GM19452 (cell line): Measurements from ENCODE around the gene SPIB.
"Not testable (repeated sequence)": the region's sequence is repeated elsewhere in the genome, so short reads cannot be mapped to it uniquely, and the experiment has no call there.

Experiments
- ATAC-seq: cut with Tn5 transposase; IDR thresholded peaks from one replicate; pipeline ENCODE4 v1.9.1; 2021; ENCODE audit not compliant: unreplicated experiment

The SPIB gene

DNA sequence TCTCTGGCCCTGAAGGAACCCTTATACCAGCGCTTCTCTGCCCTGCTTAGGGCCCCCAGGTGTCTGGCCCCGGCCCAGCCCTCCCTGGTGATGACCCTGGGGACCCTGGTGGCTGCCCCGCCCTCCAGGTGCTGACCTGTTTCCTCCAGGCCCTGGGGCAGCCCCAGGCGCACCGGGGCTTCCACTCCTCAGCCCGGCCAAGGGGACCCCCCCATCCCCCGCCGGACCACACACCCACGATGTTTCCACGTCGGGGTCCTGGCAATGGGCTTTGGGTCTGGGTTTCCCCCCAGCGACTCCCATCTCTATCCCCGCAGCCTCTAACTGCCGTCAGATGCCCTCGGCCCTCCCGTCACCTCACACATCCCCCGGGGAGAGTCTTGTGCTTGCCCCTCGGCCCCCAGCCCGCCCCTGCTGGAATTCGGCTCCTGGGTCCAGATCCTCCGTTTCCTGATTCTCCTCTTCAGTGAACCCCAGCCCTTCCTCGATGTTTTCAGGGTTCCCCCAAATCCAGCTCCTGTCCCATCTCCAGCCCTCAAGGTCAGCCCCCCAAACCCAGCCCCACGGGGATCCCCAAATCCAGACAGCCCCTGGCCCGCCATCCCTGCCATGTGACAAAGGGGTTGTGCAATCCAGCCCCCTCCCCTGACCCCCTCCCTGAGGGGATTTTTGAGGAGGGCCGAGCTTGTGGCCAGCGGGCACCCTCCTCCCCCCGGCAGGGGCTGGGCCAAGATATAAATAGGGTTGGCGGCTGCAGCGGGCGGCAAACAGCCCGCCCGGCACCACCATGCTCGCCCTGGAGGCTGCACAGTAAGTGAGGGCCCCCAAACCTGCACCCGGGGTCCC, at the start of gene SPIB:
TSS of gene SPIB (plus strand) at position 763 of the 846 bp plus-strand sequence. CDS start at position 788, 25 bp downstream.
- no peak for ATAC-seq

DNA sequence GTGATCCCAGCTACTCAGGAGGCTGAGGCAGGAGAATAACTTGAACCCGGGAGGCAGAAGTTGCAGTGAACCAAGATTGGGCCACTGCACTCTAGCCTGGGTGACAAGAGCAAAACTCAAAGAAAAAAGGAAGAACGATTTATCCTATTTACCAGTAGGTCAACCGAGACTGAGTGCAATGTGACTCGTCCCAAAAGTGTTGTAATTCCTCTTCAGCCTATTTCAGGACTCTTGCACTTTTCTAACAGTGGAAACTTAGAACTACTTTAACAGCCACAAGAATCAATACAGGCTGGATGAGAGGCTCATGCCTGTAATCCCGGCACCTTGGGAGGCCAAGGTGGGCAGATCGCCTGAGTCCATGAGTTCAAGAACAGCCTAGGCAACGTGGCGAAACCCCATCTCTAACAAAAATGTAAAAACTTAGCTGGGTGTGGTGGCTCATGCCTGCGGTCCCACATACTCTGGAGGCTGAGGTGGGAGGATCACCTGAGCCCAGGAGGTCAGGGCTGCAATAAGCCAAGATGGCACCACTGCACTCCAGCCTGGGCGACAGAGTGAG, 46.7 kb upstream of the SPIB start:
- no peak for ATAC-seq

DNA sequence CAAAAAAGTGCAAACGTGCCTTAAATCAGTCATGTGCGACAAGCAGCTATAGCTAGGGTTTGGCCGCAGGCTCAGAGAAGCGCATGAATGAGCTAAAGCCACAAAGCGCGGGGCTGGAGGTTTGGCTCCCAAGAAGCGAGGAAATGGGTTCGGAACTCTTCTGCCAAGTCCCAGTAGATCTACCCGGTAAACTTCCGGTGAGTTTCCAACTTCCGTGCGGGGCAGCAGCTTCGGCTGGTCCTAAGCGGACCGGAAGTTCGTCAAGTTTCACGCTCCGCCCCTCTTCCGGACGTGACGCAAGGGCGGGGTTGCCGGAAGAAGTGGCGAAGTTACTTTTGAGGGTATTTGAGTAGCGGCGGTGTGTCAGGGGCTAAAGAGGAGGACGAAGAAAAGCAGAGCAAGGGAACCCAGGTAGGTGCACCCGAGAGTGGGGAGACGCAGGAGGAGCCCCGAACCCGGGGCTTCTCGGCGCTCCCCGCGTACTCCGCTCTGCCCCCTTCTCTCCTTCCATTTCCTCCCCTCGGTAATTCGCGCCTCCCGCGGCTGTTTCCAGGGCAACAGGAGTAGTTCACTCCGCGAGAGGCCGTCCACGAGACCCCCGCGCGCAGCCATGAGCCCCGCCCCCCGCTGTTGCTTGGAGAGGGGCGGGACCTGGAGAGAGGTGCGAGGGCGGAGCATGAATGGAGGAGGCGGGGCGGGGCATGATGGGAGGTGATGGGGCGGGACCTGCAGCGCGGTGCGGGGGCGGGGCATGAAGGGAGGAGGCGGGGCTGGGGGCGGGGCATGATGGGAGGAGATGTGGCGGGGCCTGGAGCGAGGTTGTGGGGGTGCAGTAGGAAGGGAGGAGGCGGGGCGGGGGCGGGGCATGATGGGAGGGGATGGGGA, 42.3 kb upstream of the SPIB start, which contains the start of gene NR1H2:
TSS of gene NR1H2 (plus strand) at position 292 of the 885 bp plus-strand sequence. CDS start 1,149 bp downstream, outside the sequence.
- ATAC-seq, result peak; percentile 87

DNA sequence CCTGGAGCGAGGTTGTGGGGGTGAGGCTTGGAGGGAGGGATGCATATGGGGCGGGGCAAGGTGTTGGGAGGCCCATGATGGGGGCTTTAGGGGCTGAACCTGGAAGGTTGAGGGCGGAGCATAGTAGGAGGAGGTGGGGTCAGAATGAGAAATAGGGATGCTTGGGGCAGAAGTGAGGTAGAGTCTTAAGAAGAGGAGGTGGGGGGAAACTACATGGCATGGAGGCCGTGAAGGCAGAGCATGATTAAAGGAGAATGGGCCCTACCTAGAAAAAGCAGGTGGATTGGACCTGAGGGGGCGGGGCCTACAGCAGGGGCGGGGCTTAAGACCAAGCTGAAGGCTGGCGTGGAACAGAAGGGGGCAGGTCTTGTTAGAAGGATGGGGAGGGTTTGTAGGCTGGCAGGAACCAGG, 41.7 kb upstream of the SPIB start:
- ATAC-seq, result no peak

DNA sequence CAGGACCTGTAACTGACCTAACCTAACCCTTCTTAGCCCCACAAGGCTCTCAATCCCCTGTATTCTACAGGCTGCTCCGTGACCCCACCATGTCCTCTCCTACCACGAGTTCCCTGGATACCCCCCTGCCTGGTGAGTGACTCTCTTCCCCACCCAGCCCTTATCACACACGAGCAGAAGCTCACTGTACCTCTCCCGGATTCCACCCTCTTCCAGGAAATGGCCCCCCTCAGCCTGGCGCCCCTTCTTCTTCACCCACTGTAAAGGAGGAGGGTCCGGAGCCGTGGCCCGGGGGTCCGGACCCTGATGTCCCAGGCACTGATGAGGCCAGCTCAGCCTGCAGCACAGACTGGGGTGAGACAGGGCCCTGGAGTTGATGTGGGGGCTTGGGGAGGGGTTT, 41.2 kb upstream of the SPIB start:
- no peak for ATAC-seq

DNA sequence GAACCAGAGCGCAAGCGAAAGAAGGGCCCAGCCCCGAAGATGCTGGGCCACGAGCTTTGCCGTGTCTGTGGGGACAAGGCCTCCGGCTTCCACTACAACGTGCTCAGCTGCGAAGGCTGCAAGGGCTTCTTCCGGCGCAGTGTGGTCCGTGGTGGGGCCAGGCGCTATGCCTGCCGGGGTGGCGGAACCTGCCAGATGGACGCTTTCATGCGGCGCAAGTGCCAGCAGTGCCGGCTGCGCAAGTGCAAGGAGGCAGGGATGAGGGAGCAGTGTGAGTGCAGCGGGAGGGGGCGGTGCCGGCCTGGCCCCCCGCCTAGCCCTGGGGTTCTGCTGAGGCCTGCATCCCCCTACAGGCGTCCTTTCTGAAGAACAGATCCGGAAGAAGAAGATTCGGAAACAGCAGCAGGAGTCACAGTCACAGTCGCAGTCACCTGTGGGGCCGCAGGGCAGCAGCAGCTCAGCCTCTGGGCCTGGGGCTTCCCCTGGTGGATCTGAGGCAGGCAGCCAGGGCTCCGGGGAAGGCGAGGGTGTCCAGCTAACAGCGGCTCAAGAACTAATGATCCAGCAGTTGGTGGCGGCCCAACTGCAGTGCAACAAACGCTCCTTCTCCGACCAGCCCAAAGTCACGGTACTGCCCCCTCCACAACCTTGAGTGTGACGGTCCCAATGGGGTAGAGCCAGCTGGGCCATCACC, 40.4 kb upstream of the SPIB start:
- ATAC-seq, result no peak

DNA sequence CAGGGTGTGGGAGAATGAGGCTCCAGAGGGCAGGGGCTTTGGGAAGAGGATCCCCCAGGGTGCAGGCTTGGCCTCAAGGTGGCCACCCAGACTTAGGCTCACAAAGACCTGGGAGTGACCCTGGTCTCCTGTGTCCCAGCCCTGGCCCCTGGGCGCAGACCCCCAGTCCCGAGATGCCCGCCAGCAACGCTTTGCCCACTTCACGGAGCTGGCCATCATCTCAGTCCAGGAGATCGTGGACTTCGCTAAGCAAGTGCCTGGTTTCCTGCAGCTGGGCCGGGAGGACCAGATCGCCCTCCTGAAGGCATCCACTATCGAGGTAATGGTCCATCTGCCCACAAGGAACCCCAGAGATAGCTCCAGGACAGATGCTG, 39.9 kb upstream of the SPIB start:
- no peak for ATAC-seq

DNA sequence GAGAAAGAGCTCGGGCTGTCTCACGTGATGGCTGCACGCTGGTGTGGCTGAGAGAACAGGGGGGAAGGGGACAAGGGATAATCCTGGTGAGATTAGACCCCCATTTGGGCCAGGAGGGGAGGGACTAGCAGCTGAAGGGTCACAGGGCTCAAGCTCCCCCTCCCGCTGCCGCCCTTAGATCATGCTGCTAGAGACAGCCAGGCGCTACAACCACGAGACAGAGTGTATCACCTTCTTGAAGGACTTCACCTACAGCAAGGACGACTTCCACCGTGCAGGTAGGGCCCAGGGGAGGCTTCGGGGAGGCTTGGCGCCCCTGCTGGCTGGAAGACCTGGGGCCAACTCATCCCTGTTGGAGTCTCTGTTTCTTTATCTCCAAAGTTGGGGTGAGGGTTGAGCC, 39.1 kb upstream of the SPIB start:
- ATAC-seq, result no peak

DNA sequence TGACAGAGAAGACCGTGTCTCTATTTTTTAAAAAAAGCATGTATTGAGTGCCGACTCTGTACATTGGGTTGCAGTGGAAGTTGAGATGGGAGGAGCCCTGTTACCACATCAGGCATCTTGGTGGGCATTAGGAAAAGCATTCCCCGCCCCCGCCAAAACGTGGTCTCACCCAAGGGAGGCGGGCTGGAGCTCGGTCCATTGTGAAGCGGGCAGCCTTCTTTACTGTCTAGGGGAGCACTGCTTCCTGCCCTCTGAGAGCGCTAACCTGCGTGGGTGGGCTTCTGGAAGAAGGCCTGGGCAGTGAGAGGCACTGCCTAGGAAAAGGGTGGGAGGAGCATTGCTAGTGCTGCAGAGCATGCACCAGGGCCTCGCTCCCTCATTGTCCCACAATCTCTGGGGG, 38.6 kb upstream of the SPIB start:
- no peak for ATAC-seq

DNA sequence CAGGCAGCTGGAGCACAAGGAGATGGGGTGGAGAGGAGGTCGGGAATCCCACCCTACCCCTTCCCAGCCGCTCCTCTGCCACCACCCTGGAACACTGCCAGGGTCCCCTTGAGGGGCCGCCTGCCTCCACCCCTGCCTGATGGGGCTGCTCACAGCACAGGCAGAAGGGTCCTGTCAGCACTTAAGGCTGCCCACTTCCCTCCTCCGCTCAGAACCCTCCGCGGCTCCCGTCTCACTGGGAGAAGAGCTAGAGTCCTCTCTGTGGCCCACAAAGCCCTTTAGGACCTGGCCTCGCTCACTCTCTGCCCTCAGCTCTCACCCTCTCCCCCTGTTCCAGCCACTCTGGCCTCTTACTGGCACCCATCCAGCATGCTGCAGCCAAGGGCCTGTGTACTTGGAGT, 38.0 kb upstream of the SPIB start:
- ATAC-seq, result no peak

DNA sequence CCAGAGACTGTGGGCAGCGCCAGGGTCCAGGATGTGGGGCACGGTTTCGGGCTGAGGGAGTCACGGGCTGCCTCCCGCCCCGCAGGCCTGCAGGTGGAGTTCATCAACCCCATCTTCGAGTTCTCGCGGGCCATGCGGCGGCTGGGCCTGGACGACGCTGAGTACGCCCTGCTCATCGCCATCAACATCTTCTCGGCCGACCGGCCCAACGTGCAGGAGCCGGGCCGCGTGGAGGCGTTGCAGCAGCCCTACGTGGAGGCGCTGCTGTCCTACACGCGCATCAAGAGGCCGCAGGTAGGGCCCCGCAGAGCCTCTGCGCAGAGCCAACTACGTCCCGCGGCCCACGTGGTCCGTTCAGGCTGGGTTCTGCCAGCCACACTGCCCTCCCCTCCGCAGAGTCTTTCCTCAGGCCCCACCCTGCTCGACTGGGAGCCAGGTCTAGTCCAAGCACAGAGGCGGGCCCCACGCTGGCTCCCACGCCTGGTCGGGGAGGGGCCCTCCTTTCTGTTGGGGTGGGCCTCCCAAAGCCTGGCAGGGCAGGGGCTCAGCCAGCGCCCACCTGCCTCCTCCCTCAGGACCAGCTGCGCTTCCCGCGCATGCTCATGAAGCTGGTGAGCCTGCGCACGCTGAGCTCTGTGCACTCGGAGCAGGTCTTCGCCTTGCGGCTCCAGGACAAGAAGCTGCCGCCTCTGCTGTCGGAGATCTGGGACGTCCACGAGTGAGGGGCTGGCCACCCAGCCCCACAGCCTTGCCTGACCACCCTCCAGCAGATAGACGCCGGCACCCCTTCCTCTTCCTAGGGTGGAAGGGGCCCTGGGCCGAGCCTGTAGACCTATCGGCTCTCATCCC, 36.6 kb upstream of the SPIB start:
- no peak for ATAC-seq

DNA sequence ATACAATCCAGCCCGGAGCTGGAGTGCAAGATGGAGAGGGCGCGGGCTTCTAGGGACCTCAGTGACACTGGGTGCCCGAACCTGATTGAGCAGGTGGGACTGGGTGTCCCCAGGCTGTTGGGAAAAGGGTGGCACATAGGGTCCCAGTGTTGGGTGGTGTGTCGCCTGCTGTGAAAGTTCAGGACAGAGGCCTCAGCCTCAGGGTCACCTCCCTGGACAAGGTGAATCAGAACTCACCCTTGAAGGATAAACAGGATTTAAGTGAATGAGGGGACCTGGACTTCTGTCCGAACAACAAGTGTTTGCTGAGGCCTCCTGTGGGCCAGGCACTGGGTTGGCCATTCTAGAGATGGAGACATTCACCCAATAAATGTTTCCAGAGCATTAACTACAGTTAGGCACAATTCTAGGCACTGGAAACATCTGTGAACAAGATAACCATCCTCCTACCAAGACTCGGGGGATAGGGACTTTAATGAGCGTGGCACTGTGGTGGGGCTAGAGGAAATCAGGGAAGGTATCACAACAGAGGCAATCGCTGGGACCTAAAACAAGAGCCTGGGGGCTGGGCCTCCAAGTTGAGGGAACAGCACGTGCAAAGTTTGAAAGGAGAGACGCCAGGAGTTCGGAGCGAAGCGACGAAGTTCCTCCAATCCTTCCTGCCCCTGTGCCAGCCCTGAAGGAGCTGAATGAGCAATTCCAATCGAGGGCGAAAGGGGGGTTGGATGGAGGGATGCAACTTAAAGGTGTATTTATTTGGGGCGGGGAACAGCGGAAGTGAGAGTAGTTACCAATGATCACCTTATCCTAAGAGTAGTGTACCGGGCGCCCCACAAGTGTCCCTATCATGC, 35.5 kb upstream of the SPIB start:
- ATAC-seq, result peak; percentile 12

DNA sequence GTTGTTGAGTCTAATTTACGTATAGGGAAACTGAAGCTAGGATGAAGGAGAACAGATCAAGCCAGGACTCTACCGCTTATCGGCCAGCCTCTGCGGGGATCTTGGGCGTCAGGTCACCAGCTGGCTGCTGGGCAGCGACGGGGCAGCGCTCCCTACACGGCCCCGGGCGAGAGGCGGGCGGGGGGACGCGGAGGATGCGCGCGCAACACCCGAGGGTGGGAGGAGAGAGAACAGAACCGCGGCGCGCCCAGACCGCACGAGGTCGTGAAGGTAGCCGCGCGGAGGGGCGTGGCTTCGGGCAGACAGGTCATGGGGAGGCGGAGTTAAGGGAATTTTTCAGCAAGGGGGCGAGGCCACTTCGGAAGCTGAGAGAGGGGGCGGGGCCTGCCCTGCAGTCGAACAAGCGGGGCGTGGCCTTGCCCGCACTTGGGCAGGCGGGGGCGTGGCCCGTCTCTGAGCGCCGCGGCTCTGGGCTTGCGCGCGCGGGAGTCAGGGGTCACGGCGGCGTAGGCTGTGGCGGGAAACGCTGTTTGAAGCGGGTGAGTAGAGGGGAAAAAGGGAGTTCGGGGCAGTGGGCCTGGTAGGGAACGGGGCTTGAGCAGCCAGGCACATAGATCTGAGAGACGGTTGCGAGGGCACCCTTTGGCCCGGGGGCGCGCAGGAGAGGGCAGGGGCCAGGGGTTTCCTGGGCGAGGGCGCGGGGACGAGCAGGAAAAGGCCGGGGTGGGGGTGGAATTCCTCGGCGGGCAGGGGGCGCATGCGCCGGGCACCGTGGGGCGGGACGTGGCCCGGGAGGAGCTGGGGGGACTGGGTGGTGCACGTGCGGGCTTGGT, 34.7 kb upstream of the SPIB start, which contains the start of gene POLD1:
TSS of gene POLD1 (plus strand) at position 496 of the 833 bp plus-strand sequence. CDS start 14,505 bp downstream, outside the sequence.
- peak; percentile 79 for ATAC-seq

DNA sequence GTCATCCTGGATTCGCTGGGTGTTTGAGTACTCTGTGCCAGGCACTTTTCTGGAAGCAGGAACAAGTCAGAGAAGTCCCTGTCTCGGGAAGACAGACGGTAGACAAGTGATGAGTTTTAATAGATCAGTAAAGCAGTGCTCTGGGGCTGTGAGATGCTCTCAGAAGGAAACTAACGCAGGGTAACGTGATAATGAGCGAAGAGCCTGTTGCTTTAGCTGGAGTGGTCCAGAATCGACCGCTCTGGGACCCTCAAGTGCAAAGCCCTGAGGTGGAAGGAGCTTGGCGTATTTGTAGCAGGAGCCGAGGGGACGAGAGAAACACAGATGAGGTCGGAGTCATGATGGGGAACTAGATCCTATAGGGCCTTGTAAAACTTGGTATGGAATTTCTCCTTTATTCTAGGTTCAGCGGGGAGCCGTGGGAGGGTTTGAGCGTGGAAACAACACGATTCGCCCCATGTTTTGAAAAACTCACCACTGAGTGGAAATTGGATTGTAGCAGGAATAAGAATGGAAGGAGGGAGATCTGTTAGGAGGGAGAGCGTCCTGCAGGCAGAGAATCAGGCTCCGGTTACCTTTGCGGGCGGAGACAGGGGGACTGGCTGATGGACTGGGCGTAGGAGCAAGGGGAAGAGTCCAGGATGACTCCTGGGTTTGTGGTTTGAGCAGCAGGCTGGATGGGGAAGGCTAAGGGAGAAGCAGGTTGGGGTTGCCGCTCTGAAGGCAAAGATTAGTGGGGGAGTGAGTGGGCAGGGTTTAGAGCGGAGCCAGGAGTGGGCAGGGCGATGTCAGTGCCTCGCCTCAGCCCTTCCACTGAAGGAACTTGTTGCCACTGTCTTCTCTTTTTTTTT, 33.8 kb upstream of the SPIB start:
- no peak for ATAC-seq

DNA sequence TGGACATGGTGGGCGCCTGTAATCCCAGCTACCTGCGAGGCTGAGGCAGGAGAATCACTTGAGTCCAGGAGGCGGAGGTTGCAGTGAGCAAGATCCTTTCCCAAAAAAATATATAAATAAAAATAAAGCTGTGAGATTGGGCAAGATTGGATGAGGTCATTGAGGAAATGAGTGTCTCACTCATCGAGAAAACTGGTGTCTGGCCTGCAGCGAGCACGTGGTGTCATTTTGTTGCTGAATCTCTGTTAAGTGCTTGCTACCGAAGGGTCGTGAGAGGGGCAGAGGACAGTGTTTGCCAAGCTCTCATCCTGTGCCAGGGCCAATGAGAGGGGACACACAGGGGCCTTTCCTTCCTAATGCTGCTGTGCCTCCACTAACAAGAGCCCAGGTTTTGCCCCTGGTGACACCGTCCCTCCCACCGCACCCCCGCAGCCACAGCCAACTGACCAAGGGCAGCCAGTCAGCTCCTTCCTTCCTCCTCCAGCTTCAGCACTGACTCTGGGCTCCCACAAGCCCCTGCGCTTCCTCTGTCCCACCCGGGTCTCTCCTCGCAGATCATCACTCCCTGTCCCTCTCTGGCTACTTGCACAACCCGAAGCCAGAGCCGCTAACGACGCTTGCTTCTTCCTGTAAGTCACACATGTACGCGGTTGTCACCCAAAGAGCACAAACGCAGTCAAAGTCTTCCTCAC, 31.4 kb upstream of the SPIB start:
- ATAC-seq, result no peak

DNA sequence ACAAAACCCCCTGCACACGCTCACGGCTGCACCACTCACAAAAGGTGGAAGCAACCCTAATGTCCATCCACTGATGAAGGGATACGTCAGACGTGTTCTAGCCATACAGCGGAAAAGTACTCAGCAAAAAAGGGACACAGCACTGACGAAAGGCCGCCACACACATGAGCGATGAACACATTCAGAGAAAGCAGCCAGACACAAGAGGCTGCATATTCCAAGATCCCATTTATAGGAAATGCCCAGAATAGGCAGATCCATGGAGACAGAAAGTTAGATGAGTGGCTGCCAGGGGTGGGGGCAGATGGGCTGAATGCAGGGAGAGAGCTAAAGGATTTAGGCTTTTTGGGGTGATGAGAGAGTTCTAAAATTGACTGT, 30.9 kb upstream of the SPIB start:
- ATAC-seq, result no peak

DNA sequence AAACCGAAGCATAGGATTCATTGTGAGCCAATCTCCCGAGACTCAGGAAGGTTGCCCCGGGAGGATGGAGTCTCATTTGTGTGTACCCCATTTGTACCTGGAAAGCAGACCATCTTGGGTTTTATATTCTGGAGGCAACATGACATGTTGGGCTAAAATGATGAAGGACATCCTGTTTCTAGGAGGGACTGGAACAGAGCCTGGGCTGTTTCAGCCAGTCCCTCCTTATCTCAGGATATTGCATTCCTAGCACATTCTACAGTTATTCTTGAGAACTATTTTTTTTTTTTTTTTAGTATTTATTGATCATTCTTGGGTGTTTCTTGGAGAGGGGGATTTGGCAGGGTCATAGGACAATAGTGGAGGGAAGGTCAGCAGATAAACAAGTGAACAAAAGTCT, 28.4 kb upstream of the SPIB start:
- not testable (repeated sequence) for ATAC-seq
